Activated T-cell treated with anti-CD3 and anti-CD28 coated beads, Interleukin-2, amount 50 U/mL, for 24 hours (primary cell): ENCODE measurements around the gene PRRC1.

Experiments
- DNase-seq: peaks from one replicate; pipeline ENCODE4 v3.0.0-alpha.2; 2020
- H3K27ac Mint-ChIP-seq: 2 replicates; pipeline ENCODE4 v1.8.0; 2020; ENCODE audit warnings: mild to moderate bottlenecking, mixed read lengths
- H3K27me3 Mint-ChIP-seq: 2 replicates; pipeline ENCODE4 v1.8.0; 2020; ENCODE audit warnings: mixed read lengths
- H3K36me3 Mint-ChIP-seq: 2 replicates; pipeline ENCODE4 v1.8.0; 2020; ENCODE audit warnings: low read depth, mixed read lengths
- H3K4me1 Mint-ChIP-seq: 2 replicates; pipeline ENCODE4 v1.8.0; 2020; ENCODE audit warnings: low read depth, mixed read lengths
- H3K4me3 Mint-ChIP-seq: 2 replicates; pipeline ENCODE4 v1.8.0; 2020; ENCODE audit warnings: mild to moderate bottlenecking, moderate library complexity, mixed read lengths
- H3K9me3 Mint-ChIP-seq: 2 replicates; pipeline ENCODE4 v1.8.0; 2020; ENCODE audit warnings: mixed read lengths

The PRRC1 gene

GRCh38 chr5:127582773-127583370, 65.4 kb downstream of the PRRC1 start:
- Mint-ChIP-seq H3K27ac (no peak overlapping the region), H3K36me3 (no peaks in the 10 kb centered on the region), H3K4me1 (no peaks in the 10 kb centered on the region), H3K9me3 (no peaks in the 10 kb centered on the region), H3K27me3 (peaks cover 11% of the 10 kb centered on the region), H3K4me3 (no peak overlapping the region)
- DNase-seq, result no peak

- H3K4me3 Mint-ChIP-seq, result no peak overlapping the region
Measured at GRCh38 chr5:127583866-127584265, 66.4 kb downstream of the PRRC1 start.

DNA sequence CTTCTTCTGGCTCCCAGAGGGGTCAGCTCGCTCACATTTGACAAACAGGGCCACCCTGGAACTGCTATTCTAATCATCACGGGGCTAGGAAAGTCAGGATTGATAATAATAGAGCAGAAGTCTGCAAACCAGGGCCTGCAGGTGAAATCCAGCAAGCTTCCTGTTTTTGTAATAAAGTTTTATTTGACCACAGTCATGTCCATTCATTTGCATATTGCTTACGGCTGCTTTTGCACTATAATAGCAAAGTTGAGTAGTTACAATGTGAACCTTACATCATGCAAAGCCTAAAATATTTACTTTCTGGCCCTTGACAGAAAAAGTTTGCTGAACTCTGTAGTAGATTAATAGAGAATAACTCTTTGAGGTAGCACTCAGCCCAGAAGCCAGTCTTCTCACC, 68.2 kb downstream of the PRRC1 start:
- H3K27ac Mint-ChIP-seq, result no peak overlapping the region
- DNase-seq, result no peak
- peaks cover 13% of the 10 kb centered on the region for H3K27me3 Mint-ChIP-seq
- H3K9me3 Mint-ChIP-seq, result no peaks in the 10 kb centered on the region
- H3K4me1 Mint-ChIP-seq, result peaks cover 6% of the 10 kb centered on the region
- no peaks in the 10 kb centered on the region for H3K36me3 Mint-ChIP-seq
- no peak overlapping the region for H3K4me3 Mint-ChIP-seq

More at GRCh38 chr5:127583866-127584265, 66.4 kb downstream of the PRRC1 start:
- DNase-seq, result no peak
- no peaks in the 10 kb centered on the region for H3K4me1 Mint-ChIP-seq
- peaks cover 5% of the 10 kb centered on the region for H3K27me3 Mint-ChIP-seq
- H3K36me3 Mint-ChIP-seq, result no peaks in the 10 kb centered on the region
- no peaks in the 10 kb centered on the region for H3K9me3 Mint-ChIP-seq
- no peak overlapping the region for H3K27ac Mint-ChIP-seq

DNA sequence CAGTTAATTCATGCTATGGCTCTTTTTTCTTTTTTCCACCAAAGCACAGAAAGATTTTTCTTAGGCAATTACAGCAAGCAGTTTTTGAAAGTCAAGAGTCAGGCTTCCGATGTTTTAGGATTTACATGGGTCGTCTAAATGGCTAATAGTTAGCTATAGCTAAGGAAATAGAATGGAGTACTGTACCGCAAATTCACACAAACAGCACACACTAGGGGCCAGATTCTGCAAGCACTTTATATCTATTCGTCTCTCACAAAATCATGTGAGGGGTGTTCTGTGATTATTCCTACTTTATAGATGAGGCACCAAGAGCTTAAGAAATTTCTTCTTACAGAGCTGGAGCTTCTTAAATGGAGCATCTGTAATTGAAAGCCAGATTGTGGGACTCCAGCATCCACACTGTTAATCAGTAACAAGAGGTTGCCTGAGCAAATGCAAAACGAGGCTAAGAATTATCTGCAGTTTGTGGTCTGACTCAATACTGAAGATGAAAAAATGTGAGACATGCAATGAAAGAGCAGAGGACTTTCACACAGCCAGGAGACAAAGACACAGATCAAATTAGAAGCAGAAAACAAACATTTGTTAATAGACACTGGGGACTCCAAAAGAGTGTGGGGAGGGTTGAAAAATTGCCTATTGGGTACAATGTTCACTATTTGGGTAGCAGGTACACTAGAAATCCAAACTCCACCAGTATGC, 68.8 kb downstream of the PRRC1 start:
- Mint-ChIP-seq H3K27me3 (peaks cover 13% of the 10 kb centered on the region), H3K4me3 (no peak overlapping the region), H3K36me3 (no peaks in the 10 kb centered on the region), H3K9me3 (no peaks in the 10 kb centered on the region), H3K4me1 (peaks cover 7% of the 10 kb centered on the region), H3K27ac (no peak overlapping the region)
- DNase-seq, result no peak

GRCh38 chr5:127586811-127587210, 69.4 kb downstream of the PRRC1 start:
- H3K27ac Mint-ChIP-seq, result no peak overlapping the region
- no peaks in the 10 kb centered on the region for H3K36me3 Mint-ChIP-seq
- H3K9me3 Mint-ChIP-seq, result no peaks in the 10 kb centered on the region
- peaks cover 7% of the 10 kb centered on the region for H3K4me1 Mint-ChIP-seq
- no peak overlapping the region for H3K4me3 Mint-ChIP-seq
- H3K27me3 Mint-ChIP-seq, result peaks cover 11% of the 10 kb centered on the region
- no peak for DNase-seq

- Mint-ChIP-seq H3K36me3 (no peaks in the 10 kb centered on the region), H3K27me3 (peaks cover 11% of the 10 kb centered on the region), H3K4me3 (no peak overlapping the region), H3K4me1 (peaks cover 7% of the 10 kb centered on the region), H3K27ac (no peak overlapping the region), H3K9me3 (no peaks in the 10 kb centered on the region)
- DNase-seq, result no peak
Measured at GRCh38 chr5:127587246-127587917, 69.9 kb downstream of the PRRC1 start.

DNA sequence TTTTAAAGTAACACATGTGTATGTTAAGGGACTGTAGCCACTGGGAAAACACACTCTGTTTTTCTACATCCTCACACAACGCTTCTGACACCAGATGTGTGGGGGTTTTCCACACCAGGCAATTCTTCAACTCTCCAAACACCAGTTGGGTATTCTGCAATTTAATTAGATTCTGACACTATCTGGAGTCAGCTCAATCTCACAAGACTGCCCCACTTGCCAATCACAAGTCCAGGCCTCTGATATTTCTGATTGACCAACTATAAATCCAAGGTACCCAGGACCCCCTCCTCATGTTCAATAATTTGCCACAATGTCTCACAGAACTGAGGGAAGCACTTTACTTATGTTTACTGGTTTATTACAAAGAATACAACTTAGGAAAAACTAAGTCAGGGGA, 70.9 kb downstream of the PRRC1 start:
- DNase-seq, result no peak
- Mint-ChIP-seq H3K4me3 (no peak overlapping the region), H3K36me3 (no peaks in the 10 kb centered on the region), H3K4me1 (peaks cover 7% of the 10 kb centered on the region), H3K27me3 (peaks cover 11% of the 10 kb centered on the region), H3K9me3 (no peaks in the 10 kb centered on the region), H3K27ac (no peak overlapping the region)

GRCh38 chr5:127589309-127590030, 72.0 kb downstream of the PRRC1 start:
- no peak for DNase-seq
- H3K4me3 Mint-ChIP-seq, result no peak overlapping the region
- H3K36me3 Mint-ChIP-seq, result no peaks in the 10 kb centered on the region
- H3K4me1 Mint-ChIP-seq, result peaks cover 7% of the 10 kb centered on the region
- peaks cover 11% of the 10 kb centered on the region for H3K27me3 Mint-ChIP-seq
- H3K27ac Mint-ChIP-seq, result no peak overlapping the region
- H3K9me3 Mint-ChIP-seq, result no peaks in the 10 kb centered on the region

DNA sequence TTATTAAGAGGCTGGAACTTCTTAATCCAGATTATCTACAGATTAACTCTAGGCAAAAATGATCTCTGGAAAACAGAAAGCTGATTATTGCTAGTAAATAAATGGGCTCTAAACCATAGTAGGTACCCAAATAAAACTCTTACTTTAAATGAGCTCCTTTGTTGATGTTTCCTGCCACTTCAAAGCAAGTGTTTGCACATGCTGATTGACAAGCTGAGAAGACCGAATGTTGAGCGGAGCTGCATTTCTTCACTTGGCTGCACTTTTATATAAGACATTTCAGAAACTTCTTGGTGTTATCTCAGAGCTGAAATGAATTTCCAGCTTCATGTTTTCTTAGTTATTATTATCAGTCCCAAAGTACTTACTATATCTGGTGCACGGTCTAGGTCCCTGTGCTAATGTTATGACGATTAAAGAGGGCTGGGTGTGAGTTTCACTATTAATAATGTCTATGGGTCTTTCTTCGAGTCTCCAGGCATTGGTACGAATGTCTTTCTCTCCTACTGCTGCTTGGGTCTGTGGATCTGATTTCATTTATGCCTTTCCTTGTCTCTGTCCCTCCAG, 72.8 kb downstream of the PRRC1 start:
- Mint-ChIP-seq H3K27me3 (peaks cover 11% of the 10 kb centered on the region), H3K4me3 (no peak overlapping the region), H3K27ac (no peak overlapping the region), H3K36me3 (no peaks in the 10 kb centered on the region), H3K9me3 (no peaks in the 10 kb centered on the region), H3K4me1 (peaks cover 7% of the 10 kb centered on the region)
- no peak for DNase-seq

DNA sequence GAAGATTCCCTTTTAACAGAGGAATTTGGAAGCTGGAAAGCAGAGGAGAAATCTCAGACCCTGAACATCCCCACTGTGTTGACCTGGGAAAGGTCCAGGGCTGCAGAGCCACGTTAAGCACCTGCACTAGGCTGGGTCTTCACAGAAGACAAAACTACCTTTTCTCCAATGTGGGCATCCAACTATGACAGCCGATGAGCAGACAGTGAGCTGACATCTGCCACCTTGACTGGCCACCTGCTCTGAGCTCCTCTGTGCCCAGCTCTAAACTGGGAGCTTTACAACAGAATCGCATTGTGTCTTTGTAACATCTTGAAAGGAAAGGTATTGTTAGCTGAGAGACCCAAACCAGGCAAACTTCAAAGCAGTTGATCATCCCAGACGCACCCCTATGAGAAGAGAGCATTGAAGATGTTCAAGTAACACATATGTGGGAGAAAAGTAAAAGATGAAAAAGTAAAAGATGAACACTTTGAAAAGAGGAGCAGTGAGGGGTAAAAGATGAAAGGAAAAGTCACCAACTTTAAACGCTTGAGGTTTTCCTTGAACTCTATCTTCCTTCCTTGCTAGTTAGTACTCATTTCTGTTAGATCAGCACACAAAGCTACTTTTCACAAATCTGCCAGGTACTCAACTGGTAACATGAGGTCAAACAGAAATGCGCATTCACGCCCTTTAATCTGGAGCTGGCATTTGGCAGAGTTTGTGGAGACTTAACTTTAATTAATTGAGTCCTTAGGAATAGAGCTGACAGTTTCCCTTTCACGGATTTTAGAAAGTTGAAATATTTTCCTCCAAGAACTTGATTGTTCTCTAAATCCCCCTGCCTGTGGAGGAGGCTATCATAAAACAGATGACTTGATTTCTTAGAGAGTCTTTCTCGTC, 78.3 kb downstream of the PRRC1 start:
- no peak for DNase-seq
- no peaks in the 10 kb centered on the region for H3K9me3 Mint-ChIP-seq
- H3K4me1 Mint-ChIP-seq, result peaks cover 10% of the 10 kb centered on the region
- H3K4me3 Mint-ChIP-seq, result no peak overlapping the region
- no peaks in the 10 kb centered on the region for H3K36me3 Mint-ChIP-seq
- no peak overlapping the region for H3K27ac Mint-ChIP-seq
- H3K27me3 Mint-ChIP-seq, result peaks cover 3% of the 10 kb centered on the region

DNA sequence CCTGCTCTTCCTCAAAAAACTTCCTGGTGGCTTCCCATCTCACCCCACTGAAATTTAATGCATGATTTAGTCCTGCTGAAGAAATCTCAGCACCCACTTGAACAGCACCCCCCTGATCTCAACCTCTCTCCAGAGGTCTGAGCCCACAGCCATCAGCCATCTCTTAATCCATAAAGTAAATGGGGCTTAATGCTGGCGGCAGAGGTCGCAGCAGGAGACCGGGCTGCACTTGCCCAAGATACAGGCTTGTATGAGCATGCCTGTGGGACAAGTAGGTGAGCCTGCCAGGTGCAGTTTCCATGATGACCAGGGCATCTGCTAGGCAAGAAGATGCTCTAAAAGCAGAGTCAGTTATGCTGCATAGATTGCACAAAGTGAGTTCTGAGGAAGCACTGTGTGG, 79.1 kb downstream of the PRRC1 start:
- Mint-ChIP-seq H3K27ac (no peak overlapping the region), H3K9me3 (no peaks in the 10 kb centered on the region), H3K36me3 (no peaks in the 10 kb centered on the region), H3K27me3 (peaks cover 3% of the 10 kb centered on the region), H3K4me3 (no peak overlapping the region), H3K4me1 (peaks cover 10% of the 10 kb centered on the region)
- no peak for DNase-seq

DNA sequence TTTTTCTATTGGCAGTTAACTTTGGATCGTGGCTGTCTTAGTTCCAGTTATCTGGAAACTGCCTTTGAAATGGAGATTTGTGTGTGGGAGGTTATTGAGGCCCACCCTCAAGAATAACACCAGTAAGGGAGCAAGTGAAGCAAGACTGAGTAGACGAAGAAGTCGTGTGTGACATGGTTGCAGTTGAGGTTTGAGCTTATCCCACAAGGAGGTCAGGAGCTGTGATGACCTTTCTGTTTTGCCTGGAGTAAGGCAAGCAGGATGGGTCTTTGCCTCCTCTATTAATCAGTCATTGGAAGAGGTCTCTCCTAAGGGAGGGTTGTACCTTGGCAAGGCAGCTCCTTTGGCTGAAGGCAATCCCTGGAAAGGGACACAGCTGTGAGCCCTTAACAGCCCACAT, 81.9 kb downstream of the PRRC1 start:
- DNase-seq, result no peak
- peaks cover 10% of the 10 kb centered on the region for H3K4me1 Mint-ChIP-seq
- no peaks in the 10 kb centered on the region for H3K9me3 Mint-ChIP-seq
- H3K27me3 Mint-ChIP-seq, result peaks cover 3% of the 10 kb centered on the region
- H3K27ac Mint-ChIP-seq, result no peak overlapping the region
- H3K4me3 Mint-ChIP-seq, result no peak overlapping the region
- H3K36me3 Mint-ChIP-seq, result no peaks in the 10 kb centered on the region

- no peaks in the 10 kb centered on the region for H3K36me3 Mint-ChIP-seq
- H3K4me1 Mint-ChIP-seq, result peaks cover 10% of the 10 kb centered on the region
- no peak overlapping the region for H3K4me3 Mint-ChIP-seq
- H3K27ac Mint-ChIP-seq, result no peak overlapping the region
- no peaks in the 10 kb centered on the region for H3K9me3 Mint-ChIP-seq
- peaks cover 3% of the 10 kb centered on the region for H3K27me3 Mint-ChIP-seq
- DNase-seq, result no peak
Measured at GRCh38 chr5:127599847-127600246, 82.4 kb downstream of the PRRC1 start.

DNA sequence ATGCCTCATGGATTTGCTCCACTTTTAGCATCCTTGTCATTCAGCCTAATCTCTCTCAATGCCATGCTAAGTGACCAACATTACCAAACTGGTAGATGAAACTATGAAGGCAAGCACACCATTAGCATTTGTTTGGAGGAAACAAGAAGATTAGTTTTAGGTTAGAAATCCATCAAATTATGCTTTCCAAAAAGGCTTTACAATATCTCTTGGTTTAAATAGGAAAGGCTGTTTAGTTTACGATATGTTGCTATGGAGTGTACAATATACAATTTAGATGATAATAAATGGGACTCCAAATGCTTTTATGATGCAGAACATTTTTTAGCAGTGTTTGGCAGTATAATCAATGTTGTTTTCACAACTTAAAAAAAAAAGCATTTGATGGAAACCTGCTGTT, 83.7 kb downstream of the PRRC1 start:
- Mint-ChIP-seq H3K27ac (no peak overlapping the region), H3K27me3 (peaks cover 3% of the 10 kb centered on the region), H3K4me1 (peaks cover 3% of the 10 kb centered on the region), H3K9me3 (no peaks in the 10 kb centered on the region), H3K4me3 (no peak overlapping the region), H3K36me3 (no peaks in the 10 kb centered on the region)
- no peak for DNase-seq
